Pancreas (tissue), 10 donors: Measurements from ENCODE around the gene ITPR2. TPM values are rescaled to one million over a fixed set of nuclear protein-coding genes. Genes with fewer than 3 reads are reported as not detected.

Experiments
- ATAC-seq, 4 donors: fragments of 200-7000 bp; cut with Tn5 transposase; one replicate each; pipeline versions ENCODE4 v1.8.0 to v1.9.1; 2020; ENCODE audit warnings: mild to moderate bottlenecking in 4 of 4, moderate library complexity in 4 of 4
- DNase-seq, 6 donors: peaks; one replicate each; pipeline ENCODE4 v3.0.0-alpha.2; 2020
- FAIRE-seq: peaks from 2 replicates; lab custom pipeline; 2012; peaks lifted over from hg19 to GRCh38; lab: Jason Lieb, UNC
- H3K27ac ChIP-seq, 4 donors: fragments of 200-600 bp; sonication (generic); 1 replicate in 3 of 4; 2 replicates in 1 of 4; pipeline versions ENCODE4 v1.5.0 to v1.8.0; 2020
- H3K27me3 ChIP-seq, 4 donors: fragments of 200-600 bp; one replicate each; pipeline ENCODE4 v1.8.0; 2021
- H3K36me3 ChIP-seq, 3 donors: fragments of 200-600 bp; sonication (generic) in 1 of 3; one replicate each; pipeline versions ENCODE4 v1.5.0 to v1.8.0; 2020 to 2021
- H3K4me1 ChIP-seq, 3 donors: fragments of 200-600 bp; one replicate each; pipeline ENCODE4 v1.8.0; 2021
- H3K4me3 ChIP-seq, 4 donors: fragments of 200-600 bp; sonication (generic) in 2 of 4; one replicate each; pipeline versions ENCODE4 v1.5.0 to v1.8.0; 2020 to 2021
- H3K9me3 ChIP-seq, 4 donors: fragments of 200-600 bp; one replicate each; pipeline ENCODE4 v1.8.0; 2021
- WGBS, 2 donors: extraction: QIAGEN DNeasy Blood & Tissue Kit; methylation state at CpG; one replicate each; pipeline ENCODE4 v1.1.7; 2013; 5-methylcytosine and 5-hydroxymethylcytosine counted together
- intact Hi-C, 3 donors: fragments of 100-400 bp; cut with DNase I; formaldehyde crosslinking; loops; one replicate each; pipeline versions ENCODE4 v1.11.1 to v1.14.2; 2022
- polyA plus RNA-seq, 2 donors: library from polyadenylated mRNA; stranded (reverse); fragments of 200-250 nt; gene quantifications; one replicate each; pipeline ENCODE4 v1.2.3, GENCODE V29; 2013
- total RNA-seq, 6 donors: library from RNA; stranded (reverse); fragmentation: NEBNext Ultra II Directional in 4 of 6; extraction: Animal tissue kit (Norgen Biotek cat#: 25700) in 4 of 6; gene quantifications; one replicate each; pipeline versions ENCODE4 v1.2.1 to v1.2.4, GENCODE V29; 2021 to 2023
- TF ChIP-seq, protein P1 (sequence below), 4 donors: fragments of 200-600 bp; sonication (generic) in 3 of 4; IDR thresholded peaks; one replicate each; pipeline versions ENCODE4 v1.5.0 to v1.8.0; 2021; ENCODE audit warnings: antibody characterized with exemption in 4 of 4
- donor health status: healthy with polysubstance abuse.
- donor health status: DM: no; HTN: no; CAD: no; lungs with moderate emphysema.
- donor health status: DM: no; HTN: no; CAD: no.
- donor health status: control.
- donor health status: control.
- donor health status: Bipolar disorder and iron deficiency.
- donor health status: DM: yes; HTN: yes; CAD: no.
- donor health status: DM: no; HTN: no; CAD: no.
- donor health status: DM: no; HTN: no; CAD: no.
- donor health status: DM: yes; HTN: yes; CAD: no.

Gene ITPR2
- total and polyA plus RNA-seq, 8 donors, result 3.3 to 51.8 (median 25.5) TPM

DNA sequence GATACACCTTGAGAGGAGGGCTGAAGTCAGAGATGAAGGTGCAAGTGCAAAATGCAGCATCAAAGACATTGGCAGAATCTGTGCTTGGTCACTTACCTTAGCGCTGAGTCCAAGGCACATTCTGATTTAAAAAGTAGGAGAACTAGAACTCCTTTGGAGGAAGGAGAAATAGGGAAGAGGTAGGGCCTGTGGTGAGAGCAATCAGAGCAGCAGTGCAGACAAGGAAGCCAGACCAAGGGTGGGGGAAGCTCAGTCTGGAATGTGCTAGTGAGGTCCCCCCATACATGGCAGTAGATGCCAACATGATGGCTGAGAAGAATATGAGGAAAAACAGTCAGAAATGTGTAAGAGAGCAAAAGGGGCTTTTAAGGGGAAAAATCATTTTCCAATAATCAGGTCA lies 431.1 kb downstream of the ITPR2 start:
- FAIRE-seq, result no peak
- ATAC-seq, result peak in 1 of 4 donors; percentile 47

DNA sequence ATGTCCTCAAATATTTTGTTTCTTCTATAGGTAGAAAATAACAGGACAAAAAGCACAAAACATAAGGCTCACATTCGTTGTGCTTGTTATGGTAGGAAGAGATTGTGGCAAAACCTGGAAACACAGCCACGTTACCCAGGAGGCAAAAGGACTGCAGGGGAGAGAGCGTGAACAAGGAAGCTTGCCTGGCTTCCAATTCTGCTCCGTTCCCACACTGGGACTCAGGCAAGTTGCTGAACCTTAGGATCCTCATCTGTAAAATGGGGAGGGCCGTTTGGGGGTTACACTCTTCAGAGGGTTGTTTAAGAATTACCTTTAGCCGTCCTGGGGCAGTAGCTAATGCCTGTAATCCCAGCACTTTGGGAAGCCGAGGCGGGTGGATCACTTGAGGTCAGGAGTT lies 432.4 kb downstream of the ITPR2 start:
- H3K4me1 ChIP-seq, result no peaks in the 10 kb centered on the region
- FAIRE-seq, result no peak
- H3K27me3 ChIP-seq, result no peaks in the 10 kb centered on the region
- DNase-seq, result no peak
- TF ChIP-seq, protein P1, sequence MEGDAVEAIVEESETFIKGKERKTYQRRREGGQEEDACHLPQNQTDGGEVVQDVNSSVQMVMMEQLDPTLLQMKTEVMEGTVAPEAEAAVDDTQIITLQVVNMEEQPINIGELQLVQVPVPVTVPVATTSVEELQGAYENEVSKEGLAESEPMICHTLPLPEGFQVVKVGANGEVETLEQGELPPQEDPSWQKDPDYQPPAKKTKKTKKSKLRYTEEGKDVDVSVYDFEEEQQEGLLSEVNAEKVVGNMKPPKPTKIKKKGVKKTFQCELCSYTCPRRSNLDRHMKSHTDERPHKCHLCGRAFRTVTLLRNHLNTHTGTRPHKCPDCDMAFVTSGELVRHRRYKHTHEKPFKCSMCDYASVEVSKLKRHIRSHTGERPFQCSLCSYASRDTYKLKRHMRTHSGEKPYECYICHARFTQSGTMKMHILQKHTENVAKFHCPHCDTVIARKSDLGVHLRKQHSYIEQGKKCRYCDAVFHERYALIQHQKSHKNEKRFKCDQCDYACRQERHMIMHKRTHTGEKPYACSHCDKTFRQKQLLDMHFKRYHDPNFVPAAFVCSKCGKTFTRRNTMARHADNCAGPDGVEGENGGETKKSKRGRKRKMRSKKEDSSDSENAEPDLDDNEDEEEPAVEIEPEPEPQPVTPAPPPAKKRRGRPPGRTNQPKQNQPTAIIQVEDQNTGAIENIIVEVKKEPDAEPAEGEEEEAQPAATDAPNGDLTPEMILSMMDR (IDR thresholded peaks at IDR 0.05), result no peak
- no peaks in the 10 kb centered on the region for H3K36me3 ChIP-seq
- intact Hi-C loops, result loop anchor here in 2 of 3 donors (10.0 kb wide), 1 partner anchor 276 kb away; the partner anchor contains the start of gene BHLHE41 (in 2 of the 2)
- ATAC-seq, result no peak
- H3K27ac ChIP-seq, result no peak overlapping the region
- no peak overlapping the region for H3K4me3 ChIP-seq
- no peaks in the 10 kb centered on the region for H3K9me3 ChIP-seq
- 88 to 91% methylated on average over 8 of the region's 8 CpGs for WGBS, 2 donors

More for the DNA sequence above, 431.1 kb downstream of the ITPR2 start:
- Histone ChIP-seq H3K9me3 (no peaks in the 10 kb centered on the region), H3K27ac (no peak overlapping the region), H3K27me3 (no peaks in the 10 kb centered on the region), H3K4me1 (no peaks in the 10 kb centered on the region), H3K36me3 (no peaks in the 10 kb centered on the region), H3K4me3 (no peak overlapping the region)
- intact Hi-C loops, result loop anchor here in 2 of 3 donors (10.0 kb wide), 1 partner anchor 277 kb away; the partner anchor contains the start of gene BHLHE41 (in 2 of the 2)
- TF ChIP-seq, protein P1 (IDR thresholded peaks at IDR 0.05), result no peak
- no peak for DNase-seq
- 94 to 100% methylated on average over 1 of the region's 1 CpG for WGBS, 2 donors

DNA sequence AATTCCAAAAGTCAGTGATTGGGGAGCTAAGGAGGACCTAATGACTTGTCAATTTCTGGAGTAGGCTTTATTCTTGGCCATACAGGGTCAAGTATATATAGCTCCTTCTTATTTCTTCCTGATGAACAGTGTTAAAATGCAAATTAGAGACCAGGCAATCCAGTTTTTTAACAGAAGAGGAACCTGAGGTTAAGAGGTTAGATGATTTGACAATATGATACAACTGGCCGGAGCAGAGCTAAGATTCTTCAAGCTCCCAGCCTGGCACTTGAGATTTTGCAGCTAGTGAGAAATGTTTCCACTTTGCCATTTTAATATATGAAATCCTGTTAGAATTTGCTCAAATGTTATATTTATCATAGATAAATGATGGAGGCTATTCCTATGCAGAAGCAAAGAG lies 433.6 kb downstream of the ITPR2 start:
- Histone ChIP-seq H3K27ac (no peak overlapping the region), H3K36me3 (peaks cover 0 to 4% (median 0%) of the 10 kb centered on the region in 3 donors), H3K4me1 (no peaks in the 10 kb centered on the region), H3K4me3 (no peak overlapping the region), H3K9me3 (no peaks in the 10 kb centered on the region), H3K27me3 (no peaks in the 10 kb centered on the region)
- TF ChIP-seq, protein P1 (IDR thresholded peaks at IDR 0.05), result no peak
- DNase-seq, result no peak
- ATAC-seq, result no peak
- WGBS, 2 donors, result 86 to 90% methylated on average over 1 of the region's 1 CpG
- intact Hi-C loops, result no loop called here
- no peak for FAIRE-seq

DNA sequence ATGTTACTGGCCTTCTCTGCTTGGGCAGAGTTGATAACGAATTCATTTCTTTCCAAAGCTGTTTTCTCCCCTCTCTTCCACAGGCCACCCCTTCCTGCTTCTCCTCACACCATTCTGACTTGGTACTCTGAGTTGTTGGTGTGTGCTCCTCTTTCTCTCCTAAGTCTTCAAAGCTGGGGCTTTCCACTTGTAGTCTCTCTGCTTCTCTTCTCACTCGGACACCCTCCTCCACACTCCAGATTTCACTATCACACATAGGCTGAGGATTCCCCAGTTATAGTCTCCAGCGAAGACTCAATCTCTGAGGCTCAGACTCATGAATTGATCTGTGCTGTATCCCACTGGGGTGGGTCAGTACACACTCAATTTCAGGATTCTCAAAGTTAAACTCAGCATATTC lies 436.6 kb downstream of the ITPR2 start:
- WGBS, 2 donors, result 77 to 89% methylated on average over 3 of the region's 3 CpGs
- TF ChIP-seq, protein P1 (IDR thresholded peaks at IDR 0.05), result no peak
- no peak for ATAC-seq
- H3K27me3 ChIP-seq, result no peaks in the 10 kb centered on the region
- no peak for DNase-seq
- FAIRE-seq, result no peak
- no peaks in the 10 kb centered on the region for H3K9me3 ChIP-seq
- H3K4me3 ChIP-seq, result no peak overlapping the region
- no peaks in the 10 kb centered on the region for H3K4me1 ChIP-seq
- intact Hi-C loops, result no loop called here
- no peak overlapping the region for H3K27ac ChIP-seq
- peaks cover 0 to 4% (median 0%) of the 10 kb centered on the region in 3 donors for H3K36me3 ChIP-seq

DNA sequence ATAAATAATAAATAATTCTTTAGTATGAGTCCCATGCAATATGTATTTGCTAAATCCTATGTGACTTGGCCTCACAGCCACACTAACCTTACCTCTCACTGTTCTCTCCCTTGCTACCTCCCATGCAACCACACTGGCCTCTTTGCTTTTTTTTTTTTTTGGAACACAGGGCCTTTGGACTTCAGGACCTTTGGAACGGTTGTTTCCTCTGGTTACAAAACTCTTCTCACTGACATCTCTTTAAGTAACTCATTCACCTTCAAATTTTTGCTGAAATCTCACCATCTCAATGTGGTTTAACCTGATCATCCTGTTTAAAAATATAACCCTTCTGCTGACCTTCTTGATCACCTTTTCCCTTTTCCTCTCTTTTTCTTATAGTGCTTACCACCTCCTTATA lies 443.7 kb downstream of the ITPR2 start:
- FAIRE-seq (no peak), ATAC-seq (no peak), DNase-seq (no peak)
- H3K36me3 ChIP-seq, result peaks cover 0 to 18% (median 0%) of the 10 kb centered on the region in 3 donors
- intact Hi-C loops, result no loop called here
- no peak overlapping the region for H3K4me3 ChIP-seq
- WGBS, 2 donors, result 35 to 40% methylated on average over 1 of the region's 1 CpG
- H3K27ac ChIP-seq, result no peak overlapping the region
- no peaks in the 10 kb centered on the region for H3K27me3 ChIP-seq
- no peaks in the 10 kb centered on the region for H3K9me3 ChIP-seq
- H3K4me1 ChIP-seq, result no peaks in the 10 kb centered on the region
- TF ChIP-seq, protein P1 (IDR thresholded peaks at IDR 0.05), result no peak
